Liver (tissue), 9 donors: ENCODE results near the gene TMBIM6. TPM values are rescaled to one million over a fixed set of nuclear protein-coding genes. Genes with fewer than 3 reads are reported as not detected.

Experiments used
- DNase-seq: peaks from one replicate; pipeline ENCODE4 v3.0.0-alpha.2; 2017; ENCODE audit warnings: low spot score
- H3K27ac ChIP-seq, 2 donors: one replicate each; pipeline ENCODE4 v1.7.0; 2013; ENCODE audit warnings: inconsistent platforms in 2 of 2, low read length in 2 of 2, control low read depth in 1 of 2, low read depth in 1 of 2, mild to moderate bottlenecking in 1 of 2
- H3K27me3 ChIP-seq, 4 donors: one replicate each; pipeline versions ENCODE4 v1.6.1 to v1.7.0; 2013; ENCODE audit warnings: low read length in 3 of 4, inconsistent platforms in 1 of 4, mild to moderate bottlenecking in 1 of 4, moderate library complexity in 1 of 4; ENCODE audit not compliant: control insufficient read depth in 4 of 4, insufficient read depth in 4 of 4
- H3K36me3 ChIP-seq, 4 donors: one replicate each; pipeline versions ENCODE4 v1.6.1 to v1.7.0; 2013; ENCODE audit warnings: low read length in 3 of 4, mild to moderate bottlenecking in 3 of 4, low read depth in 1 of 4, moderate library complexity in 1 of 4; ENCODE audit not compliant: control insufficient read depth in 4 of 4, insufficient read depth in 3 of 4
- H3K4me1 ChIP-seq, 4 donors: one replicate each; pipeline versions ENCODE4 v1.6.1 to v1.7.0; 2013; ENCODE audit warnings: low read length in 3 of 4, mild to moderate bottlenecking in 3 of 4, moderate library complexity in 1 of 4; ENCODE audit not compliant: control insufficient read depth in 4 of 4, insufficient read depth in 4 of 4
- H3K4me3 ChIP-seq, 3 donors: one replicate each; pipeline versions ENCODE4 v1.6.1 to v1.7.0; 2013; ENCODE audit warnings: low read length in 3 of 3, control low read depth in 1 of 3, low read depth in 1 of 3, mild to moderate bottlenecking in 1 of 3
- H3K9ac ChIP-seq, 2 donors: one replicate each; pipeline ENCODE4 v1.7.0; 2013; ENCODE audit warnings: low read length in 2 of 2, mild to moderate bottlenecking in 2 of 2, moderate library complexity in 2 of 2, control low read depth in 1 of 2, low read depth in 1 of 2
- H3K9me3 ChIP-seq, 4 donors: one replicate each; pipeline versions ENCODE4 v1.6.1 to v1.7.0; 2013; ENCODE audit warnings: low read length in 3 of 4; ENCODE audit not compliant: control insufficient read depth in 4 of 4
- ATF3 ChIP-seq: IDR thresholded peaks from 2 replicates; pipeline ENCODE4 v1.6.1; 2016; ENCODE audit warnings: antibody characterized with exemption
- CTCF ChIP-seq: fragments of 150-350 bp; IDR thresholded peaks from 2 replicates; pipeline ENCODE4 v1.5.1; 2017; ENCODE audit warnings: improper control_type of control experiment, low read depth, low read length; ENCODE audit not compliant: missing input control
- EGR1 ChIP-seq, 2 donors: IDR thresholded peaks; 2 replicates each; pipeline ENCODE4 v1.6.1; 2016 to 2018; ENCODE audit warnings: antibody characterized with exemption in 2 of 2, low read depth in 2 of 2
- FOXA1 ChIP-seq: IDR thresholded peaks from 2 replicates; pipeline ENCODE4 v1.6.1; 2016; ENCODE audit warnings: antibody characterized with exemption
- FOXA2 ChIP-seq: IDR thresholded peaks from 2 replicates; pipeline ENCODE4 v1.6.1; 2016; ENCODE audit warnings: antibody characterized with exemption
- GABPA ChIP-seq, 2 donors: IDR thresholded peaks in 1 of 2; conservative IDR thresholded peaks in 1 of 2; 2 replicates each; pipeline ENCODE4 v1.6.1; 2016; ENCODE audit warnings: antibody characterized with exemption in 2 of 2, mild to moderate bottlenecking in 1 of 2, moderate library complexity in 1 of 2
- HNF4A ChIP-seq, 2 donors: conservative IDR thresholded peaks; 2 replicates each; pipeline ENCODE4 v1.6.1; 2016; ENCODE audit warnings: antibody characterized with exemption in 2 of 2, mild to moderate bottlenecking in 2 of 2
- HNF4G ChIP-seq: IDR thresholded peaks from 2 replicates; pipeline ENCODE4 v1.6.1; 2016; ENCODE audit warnings: antibody characterized with exemption
- JUND ChIP-seq, 2 donors: IDR thresholded peaks; 2 replicates each; pipeline ENCODE4 v1.6.1; 2016; ENCODE audit warnings: antibody characterized with exemption in 2 of 2
- NR2F2 ChIP-seq: IDR thresholded peaks from 2 replicates; pipeline ENCODE4 v1.6.1; 2016; ENCODE audit warnings: antibody characterized with exemption
- REST ChIP-seq: IDR thresholded peaks from 2 replicates; pipeline ENCODE4 v1.6.1; 2016; ENCODE audit warnings: antibody characterized with exemption, mild to moderate bottlenecking
- RXRA ChIP-seq, 2 donors: IDR thresholded peaks; 2 replicates each; pipeline ENCODE4 v1.6.1; 2017 to 2018; ENCODE audit warnings: antibody characterized with exemption in 2 of 2, mild to moderate bottlenecking in 1 of 2
- SP1 ChIP-seq: IDR thresholded peaks from 2 replicates; pipeline ENCODE4 v1.6.1; 2018; ENCODE audit warnings: antibody characterized with exemption, mild to moderate bottlenecking
- TAF1 ChIP-seq: conservative IDR thresholded peaks from 2 replicates; pipeline ENCODE4 v1.6.1; 2016; ENCODE audit warnings: antibody characterized with exemption, mild to moderate bottlenecking
- YY1 ChIP-seq: IDR thresholded peaks from 2 replicates; pipeline ENCODE4 v1.6.1; 2016; ENCODE audit warnings: antibody characterized with exemption, mild to moderate bottlenecking
- ZBTB33 ChIP-seq: IDR thresholded peaks from 2 replicates; pipeline ENCODE4 v1.6.1; 2016; ENCODE audit warnings: antibody characterized with exemption
- WGBS: extraction: QIAGEN DNeasy Blood & Tissue Kit; methylation state at CpG from one replicate; pipeline ENCODE4 v1.1.7; 2013; 5-methylcytosine and 5-hydroxymethylcytosine counted together
- polyA plus RNA-seq, 2 donors: library from polyadenylated mRNA; stranded (reverse) in 1 of 2; unstranded in 1 of 2; fragments of 200-250 nt in 1 of 2; fragments of >200 nt in 1 of 2; fragmentation: Nextera tagmentation in 1 of 2; extraction: Ambion mirVana in 1 of 2; gene quantifications; one replicate each; pipeline versions ENCODE4 v1.2.1 to v1.2.3, GENCODE V29; 2013 to 2015
- total RNA-seq, 2 donors: library from RNA; depleted of rRNA; stranded (reverse); fragments of >200 nt; gene quantifications; one replicate each; pipeline ENCODE4 v1.2.3, GENCODE V29; 2014
- TF ChIP-seq, protein P1 (sequence below): IDR thresholded peaks from 2 replicates; pipeline ENCODE4 v1.6.1; 2016; ENCODE audit warnings: antibody characterized with exemption
- donor health status: healthy.
- donor health status: healthy.
- donor health status: healthy.
- donor health status: healthy.
- donor health status: healthy.

TMBIM6 gene
- total and polyA plus RNA-seq, 4 donors = 464 to 1,207 (median 713) TPM

DNA sequence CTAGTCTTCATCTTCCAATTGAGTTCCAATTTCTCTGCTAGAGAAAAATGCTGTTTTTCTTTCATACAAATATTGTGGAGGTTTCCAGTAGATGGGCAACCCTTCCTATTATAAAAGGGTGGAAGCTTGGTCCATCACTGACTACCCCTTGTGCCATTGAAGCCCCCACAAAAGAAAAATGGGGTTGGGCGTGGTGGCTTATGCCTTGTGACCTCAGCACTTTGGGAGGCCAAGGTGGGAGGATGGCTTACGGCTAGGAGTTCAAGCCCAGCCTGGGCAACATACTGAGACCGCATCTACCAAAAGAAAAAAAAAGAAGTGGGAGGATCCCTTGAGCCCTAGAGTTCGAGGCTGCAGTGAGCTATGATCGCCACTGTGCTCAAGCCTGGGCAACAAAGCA lies 64.1 kb downstream of the TMBIM6 start:
- no peak overlapping the region for H3K9ac ChIP-seq
- H3K27ac ChIP-seq = no peak overlapping the region
- no peaks in the 10 kb centered on the region for H3K9me3 ChIP-seq
- peaks cover 0 to 2% (median under 1%) of the 10 kb centered on the region in 4 donors for H3K4me1 ChIP-seq
- no peak for DNase-seq
- TF ChIP-seq EGR1 (IDR thresholded peaks at IDR 0.05; ENCODE audit: low read depth in 2 of 2) = no peak
- no peak for TF ChIP-seq ZBTB33
- TF ChIP-seq RXRA (IDR thresholded peaks at IDR 0.05) = no peak
- TF ChIP-seq ATF3 = no peak
- TF ChIP-seq JUND (IDR thresholded peaks at IDR 0.05) = no peak
- no peak for TF ChIP-seq CTCF
- no peak for TF ChIP-seq REST
- TF ChIP-seq, protein P1, sequence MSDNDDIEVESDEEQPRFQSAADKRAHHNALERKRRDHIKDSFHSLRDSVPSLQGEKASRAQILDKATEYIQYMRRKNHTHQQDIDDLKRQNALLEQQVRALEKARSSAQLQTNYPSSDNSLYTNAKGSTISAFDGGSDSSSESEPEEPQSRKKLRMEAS = no peak
- no peak for TF ChIP-seq NR2F2
- TF ChIP-seq YY1 = no peak
- TF ChIP-seq SP1 = no peak
- no peak for TF ChIP-seq FOXA1
- no peak for TF ChIP-seq TAF1
- no peak for TF ChIP-seq HNF4A (conservative IDR thresholded peaks at IDR 0.05)
- TF ChIP-seq GABPA (IDR thresholded peaks at IDR 0.05 in 1 of 2, conservative IDR thresholded peaks at IDR 0.05 in 1 of 2) = no peak
- TF ChIP-seq HNF4G = no peak
- no peaks in the 10 kb centered on the region for H3K27me3 ChIP-seq
- peaks cover 6 to 23% (median 10%) of the 10 kb centered on the region in 4 donors for H3K36me3 ChIP-seq
- WGBS = 95% methylated on average over 5 of the region's 5 CpGs
- no peak overlapping the region for H3K4me3 ChIP-seq

DNA sequence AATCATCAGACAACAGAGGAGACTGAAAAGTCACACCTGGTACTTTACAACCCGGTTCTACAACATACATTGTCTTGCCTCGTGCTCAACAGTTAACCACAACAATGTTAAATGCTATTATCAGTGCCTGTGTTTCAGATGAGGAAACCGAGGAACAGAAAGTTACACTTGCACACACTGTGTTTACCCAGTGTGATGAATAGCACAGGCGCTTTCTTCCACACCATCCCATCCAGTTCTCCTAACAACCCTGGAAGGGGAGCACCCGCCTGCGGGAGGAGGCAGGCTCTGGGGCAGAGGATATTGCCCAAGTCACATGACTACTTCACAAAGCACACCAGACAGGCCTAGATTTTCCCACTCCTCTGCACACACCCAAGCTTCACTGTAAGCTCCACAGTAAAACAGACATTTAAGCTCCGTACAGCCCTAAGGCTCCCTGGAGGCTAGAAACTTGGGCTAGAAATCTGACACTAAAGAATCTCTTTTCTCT lies 65.0 kb downstream of the TMBIM6 start:
- WGBS = 89% methylated on average over 7 of the region's 7 CpGs
- no peak for DNase-seq
- no peak overlapping the region for H3K9ac ChIP-seq
- H3K9me3 ChIP-seq = no peaks in the 10 kb centered on the region
- H3K4me1 ChIP-seq = no peaks in the 10 kb centered on the region
- no peaks in the 10 kb centered on the region for H3K27me3 ChIP-seq
- H3K27ac ChIP-seq = no peak overlapping the region
- H3K36me3 ChIP-seq = peaks cover 6 to 19% (median 10%) of the 10 kb centered on the region in 4 donors
- H3K4me3 ChIP-seq = no peak overlapping the region
- TF ChIP-seq ATF3 (no peak), FOXA2 (no peak), ZBTB33 (no peak), CTCF (no peak), HNF4G (no peak)
- TF ChIP-seq, protein P1 = no peak
